ENCODE data around the gene DIP2C.

DNA sequence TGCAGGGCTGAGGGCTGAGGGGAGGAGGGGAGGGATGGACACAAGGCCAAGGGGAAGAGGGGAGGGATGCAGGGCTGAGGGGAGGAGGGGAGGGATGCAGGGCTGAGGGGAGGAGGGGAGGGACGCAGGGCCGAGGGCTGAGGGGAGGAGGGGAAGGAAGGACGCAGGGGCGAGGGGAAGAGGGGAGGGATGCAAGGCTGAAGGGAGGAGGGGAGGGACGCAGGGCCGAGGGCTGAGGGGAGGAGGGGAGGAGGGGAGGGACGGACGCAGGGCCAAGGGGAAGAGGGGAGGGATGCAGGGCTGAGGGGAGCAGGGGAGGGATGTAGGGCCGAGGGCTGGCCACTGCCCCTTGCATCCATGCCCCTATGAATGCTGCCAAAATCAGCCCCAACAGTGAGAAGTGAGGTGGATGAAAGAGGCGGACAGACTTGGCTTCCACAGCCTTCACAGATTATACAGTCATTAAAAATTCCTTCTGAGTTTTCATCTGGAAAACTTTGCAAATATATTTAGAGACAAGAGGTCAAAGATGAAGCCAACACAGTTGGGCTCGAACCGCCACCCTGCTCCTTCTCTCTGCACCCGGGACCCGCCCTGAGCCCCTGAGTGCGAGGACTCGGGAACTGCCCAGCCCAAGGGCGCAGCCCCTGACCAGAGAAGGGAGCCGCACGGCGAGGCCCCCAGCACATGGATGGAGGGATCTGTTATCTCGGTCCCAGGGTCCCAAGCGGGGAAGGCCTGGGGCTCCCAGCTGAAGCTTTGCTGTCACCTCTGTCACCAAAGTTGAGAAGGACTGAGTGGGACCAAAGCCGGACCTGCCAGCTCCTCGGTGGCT is 65.8 kb downstream of the DIP2C start:
- TF ChIP-seq POLR2A (IDR thresholded peaks at IDR 0.05), result no peak
- TF ChIP-seq, protein P1, sequence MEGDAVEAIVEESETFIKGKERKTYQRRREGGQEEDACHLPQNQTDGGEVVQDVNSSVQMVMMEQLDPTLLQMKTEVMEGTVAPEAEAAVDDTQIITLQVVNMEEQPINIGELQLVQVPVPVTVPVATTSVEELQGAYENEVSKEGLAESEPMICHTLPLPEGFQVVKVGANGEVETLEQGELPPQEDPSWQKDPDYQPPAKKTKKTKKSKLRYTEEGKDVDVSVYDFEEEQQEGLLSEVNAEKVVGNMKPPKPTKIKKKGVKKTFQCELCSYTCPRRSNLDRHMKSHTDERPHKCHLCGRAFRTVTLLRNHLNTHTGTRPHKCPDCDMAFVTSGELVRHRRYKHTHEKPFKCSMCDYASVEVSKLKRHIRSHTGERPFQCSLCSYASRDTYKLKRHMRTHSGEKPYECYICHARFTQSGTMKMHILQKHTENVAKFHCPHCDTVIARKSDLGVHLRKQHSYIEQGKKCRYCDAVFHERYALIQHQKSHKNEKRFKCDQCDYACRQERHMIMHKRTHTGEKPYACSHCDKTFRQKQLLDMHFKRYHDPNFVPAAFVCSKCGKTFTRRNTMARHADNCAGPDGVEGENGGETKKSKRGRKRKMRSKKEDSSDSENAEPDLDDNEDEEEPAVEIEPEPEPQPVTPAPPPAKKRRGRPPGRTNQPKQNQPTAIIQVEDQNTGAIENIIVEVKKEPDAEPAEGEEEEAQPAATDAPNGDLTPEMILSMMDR (IDR thresholded peaks at IDR 0.05), result no peak
